GM19438 (cell line): ENCODE measurements around the gene C19orf44.
"Not testable (repeated sequence)": the region's sequence is repeated elsewhere in the genome, so short reads cannot be mapped to it uniquely, and the experiment has no call there.

Source experiments
- ATAC-seq: cut with Tn5 transposase; IDR thresholded peaks from one replicate; pipeline ENCODE4 v1.9.1; 2021; ENCODE audit warnings: low read depth; ENCODE audit not compliant: unreplicated experiment

Gene C19orf44

GRCh38 chr19:16495982-16496612, at the start of gene C19orf44, which contains the start of gene CALR3:
TSS of gene C19orf44 (plus strand) at chr19:16496394. CDS start at chr19:16500793, 4,399 bp downstream.
TSS of gene CALR3 (minus strand) at chr19:16496167. CDS start at chr19:16496129, 38 bp downstream.
- ATAC-seq, result peak; percentile 97

DNA sequence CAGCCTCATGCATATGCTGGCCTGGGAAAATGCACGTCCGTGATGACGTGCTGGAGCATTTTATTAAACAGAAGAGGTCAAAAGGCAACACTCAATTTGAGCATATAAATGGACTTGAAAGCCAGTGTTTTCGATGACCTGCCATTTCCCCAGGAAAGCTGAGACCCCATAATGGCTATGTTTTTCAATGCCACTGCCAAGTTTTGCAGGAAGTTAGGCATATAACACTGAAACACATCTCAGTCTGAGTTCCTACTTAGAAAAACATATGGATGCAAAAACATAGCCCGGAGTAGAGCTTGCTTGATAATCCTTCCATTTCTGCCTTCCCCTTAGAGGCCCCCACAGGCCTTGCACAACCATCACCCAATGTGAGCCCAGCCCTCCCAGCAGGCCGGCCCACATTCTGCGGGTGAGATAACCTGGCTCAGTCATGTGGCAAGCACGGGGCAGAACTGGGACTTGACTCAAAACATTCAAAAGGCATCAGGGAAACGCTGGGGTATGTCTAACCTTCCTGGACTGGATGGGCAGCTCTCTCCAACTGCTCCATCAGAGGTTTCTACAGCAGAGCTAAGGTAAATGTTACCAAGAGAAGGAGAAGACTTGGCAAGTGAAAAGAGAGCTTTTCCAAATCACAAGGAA, 49.3 kb upstream of the C19orf44 start:
- ATAC-seq, result no peak

- not testable (repeated sequence) for ATAC-seq
Measured at GRCh38 chr19:16448872-16449271, 47.3 kb upstream of the C19orf44 start.

GRCh38 chr19:16449330-16449961, 46.7 kb upstream of the C19orf44 start:
- no peak for ATAC-seq

DNA sequence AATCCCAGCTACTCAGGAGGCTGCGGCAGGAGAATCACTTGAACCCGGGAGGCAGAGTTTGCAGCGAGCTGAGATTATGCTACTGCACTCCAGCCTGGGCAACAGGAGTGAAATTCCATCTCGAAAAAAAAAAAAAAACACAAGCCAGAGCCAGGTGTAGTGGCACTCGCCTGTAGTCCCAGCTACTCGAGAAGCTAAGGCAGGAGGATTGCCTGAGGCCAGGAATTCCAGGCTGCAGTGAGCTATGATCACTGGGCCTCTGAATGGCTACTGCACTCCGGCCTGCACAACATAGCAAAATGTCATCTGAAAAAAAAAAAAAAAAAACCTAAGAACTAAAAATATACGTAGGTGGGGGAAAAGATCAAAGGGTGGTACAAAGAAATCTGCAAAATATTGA, 43.9 kb upstream of the C19orf44 start:
- no peak for ATAC-seq

DNA sequence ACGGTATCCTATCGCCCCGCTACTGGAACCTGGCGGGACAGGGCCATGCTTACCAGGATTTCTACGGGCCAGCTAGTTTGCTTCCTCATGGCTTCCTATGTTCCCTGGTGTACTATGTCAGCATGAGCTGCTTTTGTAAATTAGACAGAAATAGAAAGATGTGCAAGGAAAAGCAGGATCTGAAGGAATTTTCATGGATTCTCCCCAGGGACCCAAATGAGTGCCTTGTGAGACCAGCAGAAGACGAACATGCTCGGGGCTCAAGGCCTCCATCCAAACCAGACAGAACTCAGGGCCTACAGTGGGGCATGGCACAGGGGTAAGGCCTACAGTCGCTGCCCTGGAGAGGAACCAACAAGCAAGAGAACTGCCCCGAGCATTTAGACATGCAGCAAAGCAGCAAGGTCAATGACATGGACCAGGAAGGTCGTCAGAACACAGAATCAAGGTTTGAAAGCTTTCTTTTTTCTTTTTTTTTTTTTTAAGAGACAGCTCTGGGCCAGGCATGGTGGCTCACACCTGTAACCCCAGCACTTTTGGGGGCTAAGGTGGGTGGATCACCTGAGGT, 41.8 kb upstream of the C19orf44 start:
- ATAC-seq, result no peak

- ATAC-seq, result no peak
Measured at GRCh38 chr19:16455489-16455888, 40.7 kb upstream of the C19orf44 start.

GRCh38 chr19:16456652-16457194, 39.5 kb upstream of the C19orf44 start:
- ATAC-seq, result no peak

DNA sequence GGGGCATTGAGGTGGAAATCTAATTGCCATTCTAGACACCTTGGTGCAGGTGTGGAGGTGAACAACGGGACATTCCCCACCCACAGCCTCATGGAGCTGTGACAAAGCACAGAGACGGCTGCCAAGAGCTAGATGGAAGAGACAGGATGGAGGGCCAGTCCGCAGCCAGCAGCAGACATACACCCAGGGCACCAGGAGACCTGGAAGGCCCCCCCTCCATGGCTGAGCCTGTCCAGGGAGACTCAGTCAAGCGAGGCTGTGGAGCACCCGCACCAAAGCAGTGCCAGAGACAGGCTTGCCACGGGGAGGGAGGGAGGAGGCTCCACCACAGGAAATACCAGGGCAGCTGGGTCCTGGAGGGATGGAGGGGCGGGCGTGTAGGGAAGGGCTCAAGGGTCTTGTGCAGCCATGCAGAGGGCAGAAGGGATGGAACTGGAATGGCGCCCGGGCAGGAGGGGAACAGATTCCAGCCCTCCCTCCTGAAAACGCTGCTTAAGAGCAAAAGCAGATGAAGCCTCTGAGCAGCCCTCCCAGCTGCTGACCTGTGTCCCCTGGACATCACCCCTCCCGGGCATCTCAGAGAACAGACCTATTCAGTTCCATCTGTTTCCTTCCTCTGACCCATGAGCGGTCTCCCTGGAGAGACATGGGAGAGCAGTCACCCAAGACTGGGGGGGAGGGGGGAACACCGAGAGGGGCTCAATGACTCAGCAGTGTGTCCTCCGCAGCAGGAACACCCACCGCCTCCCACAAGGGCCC, 38.8 kb upstream of the C19orf44 start:
- ATAC-seq, result no peak

- no peak for ATAC-seq
Measured at GRCh38 chr19:16457954-16458331, 38.3 kb upstream of the C19orf44 start.

DNA sequence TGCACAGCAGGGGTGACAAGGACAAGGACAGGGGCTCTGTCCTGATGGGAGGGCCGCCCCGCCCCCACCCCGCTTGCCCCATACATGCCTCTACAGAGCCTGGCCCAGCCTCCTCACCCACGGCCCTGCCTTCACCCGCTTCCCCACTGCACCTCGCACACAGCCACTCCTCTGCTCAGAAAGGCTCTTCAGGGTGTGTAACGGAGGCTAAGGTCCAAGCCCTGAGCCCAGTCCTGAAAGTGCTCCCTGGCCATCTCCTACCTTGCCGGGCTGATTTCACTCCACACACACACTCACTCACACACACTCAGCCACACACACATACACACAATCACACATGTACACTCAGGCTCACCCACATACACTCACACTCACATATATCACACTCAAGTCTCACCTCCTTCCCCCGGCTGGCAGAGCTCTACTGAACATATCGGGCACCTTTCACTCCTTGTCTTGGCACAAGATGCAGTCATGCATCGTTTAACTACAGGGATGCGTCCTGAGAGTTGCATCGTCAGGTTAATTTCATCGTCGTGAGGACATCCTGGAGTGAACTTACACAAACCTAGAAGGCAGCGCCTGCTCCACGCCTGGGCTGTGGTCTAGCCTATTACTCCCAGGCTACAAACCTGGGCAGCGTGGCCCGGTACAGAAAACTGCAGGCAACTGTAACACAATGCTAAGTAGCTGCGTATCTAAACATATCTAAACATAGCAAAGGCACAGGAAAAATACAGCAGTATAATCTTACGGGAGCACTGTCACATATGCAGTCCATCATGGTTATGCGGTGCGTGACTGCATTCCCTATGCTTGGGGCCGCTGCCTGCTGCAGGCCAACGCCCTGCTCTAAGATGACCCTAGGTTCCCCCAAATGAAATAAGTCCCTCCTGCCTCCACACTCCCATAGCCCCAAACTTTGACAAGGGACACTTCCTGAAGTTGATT, 37.5 kb upstream of the C19orf44 start:
- no peak for ATAC-seq

- ATAC-seq, result no peak
Measured at GRCh38 chr19:16459680-16460079, 36.5 kb upstream of the C19orf44 start.

DNA sequence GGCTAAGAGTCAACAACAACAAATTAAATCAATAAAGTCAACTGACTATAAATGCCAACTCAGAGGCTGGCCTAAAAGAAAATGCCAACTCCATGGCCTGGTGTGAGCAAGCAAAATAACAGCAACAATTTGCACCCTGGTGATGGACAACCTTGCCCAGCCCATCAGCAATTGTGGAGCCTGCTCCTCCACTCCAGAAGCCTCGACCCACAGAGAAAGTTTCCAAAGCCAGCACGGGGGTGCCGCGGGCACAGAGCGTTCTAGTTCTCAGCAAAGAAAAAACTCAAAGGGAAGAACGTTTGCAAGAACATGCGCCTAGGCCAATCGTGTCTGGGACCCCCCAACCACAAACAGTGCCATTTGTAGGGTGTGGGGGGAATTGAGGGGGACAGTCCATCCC, 35.7 kb upstream of the C19orf44 start:
- no peak for ATAC-seq

- no peak for ATAC-seq
Measured at GRCh38 chr19:16461630-16462051, 34.6 kb upstream of the C19orf44 start.

GRCh38 chr19:16462757-16463250, 33.4 kb upstream of the C19orf44 start:
- no peak for ATAC-seq

- ATAC-seq, result no peak
Measured at GRCh38 chr19:16463341-16463990, 32.7 kb upstream of the C19orf44 start.

DNA sequence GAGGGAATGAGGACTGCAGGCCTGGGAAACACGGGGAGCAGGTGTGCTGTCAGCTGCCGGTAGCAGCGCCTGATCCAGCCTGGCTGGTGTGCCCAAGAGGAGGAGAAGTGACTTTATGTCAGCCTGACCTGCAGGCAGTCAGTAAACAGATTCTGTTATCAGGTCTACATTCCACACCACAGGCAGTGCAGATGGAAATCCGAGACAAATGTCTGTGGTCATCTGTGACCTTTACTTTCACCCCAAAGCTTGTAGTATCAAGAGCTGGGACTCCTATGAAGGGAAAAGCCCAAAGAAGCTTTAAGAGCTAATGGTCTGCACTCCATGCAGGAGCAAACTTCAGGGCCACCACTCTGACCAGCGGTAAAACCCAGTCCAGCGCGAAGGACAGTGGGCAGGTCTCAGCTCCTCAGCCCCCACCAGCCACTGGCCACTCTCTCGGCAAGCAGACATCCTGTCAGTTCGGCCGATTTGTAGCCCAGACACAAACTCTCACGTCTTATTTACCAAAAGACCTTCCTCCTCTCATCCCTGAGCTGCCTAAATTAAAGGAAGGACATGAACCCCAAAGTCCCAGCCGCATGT, 32.1 kb upstream of the C19orf44 start:
- no peak for ATAC-seq

- no peak for ATAC-seq
Measured at GRCh38 chr19:16465239-16465638, 31.0 kb upstream of the C19orf44 start.
